ENCODE results near the gene ZNF695. TPM values are rescaled to one million over a fixed set of nuclear protein-coding genes. Genes with fewer than 3 reads are reported as not detected.
A peak's percentile ranks its signal among the peaks of the same experiment; 100 is the strongest.

ZNF695 gene
- total and polyA plus RNA-seq, 9 of the 15 experiments (the other 6 are each of a cell fraction or from before 2014, with no cell fraction given): 8.7 to 15.2 (median 10.9) TPM

DNA sequence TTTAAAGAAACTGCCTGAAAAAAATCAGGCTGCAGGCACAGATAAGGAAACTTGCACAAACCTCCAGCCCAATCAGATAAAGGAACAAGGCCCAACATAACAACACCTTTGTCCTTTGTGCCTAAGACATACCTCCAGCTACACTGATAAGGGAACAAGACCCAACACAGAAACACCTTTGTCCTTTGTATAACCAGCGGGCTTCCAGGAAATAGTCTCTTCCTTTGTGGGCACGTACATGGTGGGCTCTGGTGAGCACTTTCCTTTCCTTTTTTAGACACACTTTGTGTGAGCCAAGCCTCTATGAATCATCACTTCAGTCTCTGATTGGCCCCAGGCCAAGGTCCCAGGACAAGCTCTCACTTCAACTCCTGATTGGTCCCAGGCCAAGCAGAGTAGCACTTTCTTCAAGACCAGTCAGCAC, 47.1 kb upstream of the ZNF695 start:
- ATAC-seq (peak; percentile 81), DNase-seq (ENCODE audit: extremely low read depth in 1 of 4, low spot score in 3 of 4) (peak in 2 of 4 experiments; percentile 57 to 76), FAIRE-seq (peak; percentile 51)
- POLR2A ChIA-PET: no interaction called here
- WGBS (ENCODE audit: insufficient coverage, low coverage, missing lambda C conversion rate): 3% methylated on average over 2 of the region's 2 CpGs
- H3K79me2 ChIP-seq (ENCODE audit: control insufficient read depth, insufficient read depth, low read length): peaks cover 53% of the 10 kb centered on the region
- CTCF ChIA-PET (ENCODE audit: low intra/inter-chr PET ratio): no interaction called here
- no peaks in the 10 kb centered on the region for H3K9me1 ChIP-seq (ENCODE audit: control insufficient read depth, insufficient read depth, low read length)
- peak overlapping the region; percentile 25; the same call in 2 of the 3 replicates for H3K27ac ChIP-seq (ENCODE audit: extremely low read depth, low read depth, low read length)
- no TSS peak for BruUV-seq (replicated peaks)
- peak overlapping the region; percentile 26; the same call in 1 of the 2 replicates for H3K4me2 ChIP-seq (ENCODE audit: insufficient read depth, low read length)
- peaks cover 0 to 5% of the 10 kb centered on the region in 2 experiments; a peak in 2 of 5 replicates for H3K4me1 ChIP-seq (replicated peaks in 1 of 2; ENCODE audit: control insufficient read depth in 2 of 2, insufficient read depth in 2 of 2, low read length in 2 of 2)
- H3K36me3 ChIP-seq (ENCODE audit: control insufficient read depth, insufficient read depth, low read length): no peaks in the 10 kb centered on the region
- in situ Hi-C loops (cut with MboI) (no loop called here), intact Hi-C loops (cut with micrococcal nuclease) (no loop called here)
- H4K20me1 ChIP-seq (replicated peaks; ENCODE audit: control insufficient read depth, insufficient read depth, low read length): no peaks in the 10 kb centered on the region
- no peaks in the 10 kb centered on the region for H3K27me3 ChIP-seq (ENCODE audit: control insufficient read depth in 2 of 2, insufficient read depth in 2 of 2, low read length in 2 of 2)
- no peak overlapping the region for H2AFZ ChIP-seq (ENCODE audit: low read depth, low read length)
- peaks cover 27% of the 10 kb centered on the region for H3K9me3 ChIP-seq (replicated peaks; ENCODE audit: control insufficient read depth, insufficient read depth, low read depth, low read length)
- no peak overlapping the region for H3K4me3 ChIP-seq
- H3K9ac ChIP-seq (ENCODE audit: insufficient read depth in 1 of 2, low read depth in 2 of 2, low read length in 2 of 2): no peak overlapping the region
- TF ChIP-seq FOXJ2 (tag; IDR thresholded peaks at IDR 0.05) (peak; percentile 91), NUFIP1 (IDR thresholded peaks at IDR 0.05; ENCODE audit: partially characterized antibody) (no peak), HEY1 (CRISPR knock-in tag; IDR thresholded peaks at IDR 0.05; ENCODE audit: borderline replicate concordance) (no peak)
- TF ChIP-seq, protein P1, sequence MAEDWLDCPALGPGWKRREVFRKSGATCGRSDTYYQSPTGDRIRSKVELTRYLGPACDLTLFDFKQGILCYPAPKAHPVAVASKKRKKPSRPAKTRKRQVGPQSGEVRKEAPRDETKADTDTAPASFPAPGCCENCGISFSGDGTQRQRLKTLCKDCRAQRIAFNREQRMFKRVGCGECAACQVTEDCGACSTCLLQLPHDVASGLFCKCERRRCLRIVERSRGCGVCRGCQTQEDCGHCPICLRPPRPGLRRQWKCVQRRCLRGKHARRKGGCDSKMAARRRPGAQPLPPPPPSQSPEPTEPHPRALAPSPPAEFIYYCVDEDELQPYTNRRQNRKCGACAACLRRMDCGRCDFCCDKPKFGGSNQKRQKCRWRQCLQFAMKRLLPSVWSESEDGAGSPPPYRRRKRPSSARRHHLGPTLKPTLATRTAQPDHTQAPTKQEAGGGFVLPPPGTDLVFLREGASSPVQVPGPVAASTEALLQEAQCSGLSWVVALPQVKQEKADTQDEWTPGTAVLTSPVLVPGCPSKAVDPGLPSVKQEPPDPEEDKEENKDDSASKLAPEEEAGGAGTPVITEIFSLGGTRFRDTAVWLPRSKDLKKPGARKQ (CRISPR knock-in tag; IDR thresholded peaks at IDR 0.05): no peak
- TF ChIP-seq, protein P2, sequence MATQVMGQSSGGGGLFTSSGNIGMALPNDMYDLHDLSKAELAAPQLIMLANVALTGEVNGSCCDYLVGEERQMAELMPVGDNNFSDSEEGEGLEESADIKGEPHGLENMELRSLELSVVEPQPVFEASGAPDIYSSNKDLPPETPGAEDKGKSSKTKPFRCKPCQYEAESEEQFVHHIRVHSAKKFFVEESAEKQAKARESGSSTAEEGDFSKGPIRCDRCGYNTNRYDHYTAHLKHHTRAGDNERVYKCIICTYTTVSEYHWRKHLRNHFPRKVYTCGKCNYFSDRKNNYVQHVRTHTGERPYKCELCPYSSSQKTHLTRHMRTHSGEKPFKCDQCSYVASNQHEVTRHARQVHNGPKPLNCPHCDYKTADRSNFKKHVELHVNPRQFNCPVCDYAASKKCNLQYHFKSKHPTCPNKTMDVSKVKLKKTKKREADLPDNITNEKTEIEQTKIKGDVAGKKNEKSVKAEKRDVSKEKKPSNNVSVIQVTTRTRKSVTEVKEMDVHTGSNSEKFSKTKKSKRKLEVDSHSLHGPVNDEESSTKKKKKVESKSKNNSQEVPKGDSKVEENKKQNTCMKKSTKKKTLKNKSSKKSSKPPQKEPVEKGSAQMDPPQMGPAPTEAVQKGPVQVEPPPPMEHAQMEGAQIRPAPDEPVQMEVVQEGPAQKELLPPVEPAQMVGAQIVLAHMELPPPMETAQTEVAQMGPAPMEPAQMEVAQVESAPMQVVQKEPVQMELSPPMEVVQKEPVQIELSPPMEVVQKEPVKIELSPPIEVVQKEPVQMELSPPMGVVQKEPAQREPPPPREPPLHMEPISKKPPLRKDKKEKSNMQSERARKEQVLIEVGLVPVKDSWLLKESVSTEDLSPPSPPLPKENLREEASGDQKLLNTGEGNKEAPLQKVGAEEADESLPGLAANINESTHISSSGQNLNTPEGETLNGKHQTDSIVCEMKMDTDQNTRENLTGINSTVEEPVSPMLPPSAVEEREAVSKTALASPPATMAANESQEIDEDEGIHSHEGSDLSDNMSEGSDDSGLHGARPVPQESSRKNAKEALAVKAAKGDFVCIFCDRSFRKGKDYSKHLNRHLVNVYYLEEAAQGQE (IDR thresholded peaks at IDR 0.05; ENCODE audit: borderline replicate concordance): no peak
- TF ChIP-seq, protein P2 (CRISPR knock-in tag; IDR thresholded peaks at IDR 0.05; ENCODE audit: low read depth): no peak

Data from K562 (cell line).